Breast epithelium (tissue), 4 donors: ENCODE data around the gene ANKRD6. TPM values are rescaled to one million over a fixed set of nuclear protein-coding genes. Genes with fewer than 3 reads are reported as not detected.
"Not testable (repeated sequence)": the region's sequence is repeated elsewhere in the genome, so short reads cannot be mapped to it uniquely, and the experiment has no call there.

Source experiments
- DNase-seq, 2 donors: peaks; one replicate each; pipeline ENCODE4 v3.0.0-alpha.2; 2019; ENCODE audit warnings: low spot score in 2 of 2
- H3K27ac ChIP-seq, 2 donors: fragments of 200-600 bp; sonication (generic) in 1 of 2; one replicate each; pipeline ENCODE4 v1.5.1; 2016 to 2019; ENCODE audit warnings: mild to moderate bottlenecking in 1 of 2
- H3K27me3 ChIP-seq, 2 donors: fragments of 200-600 bp; sonication (generic) in 1 of 2; one replicate each; pipeline versions ENCODE4 v1.5.1 to v1.6.0; 2017 to 2019; ENCODE audit warnings: control low read depth in 1 of 2, mild to moderate bottlenecking in 1 of 2
- H3K36me3 ChIP-seq: fragments of 200-600 bp; one replicate; pipeline ENCODE4 v1.5.1; 2019
- H3K4me1 ChIP-seq, 2 donors: fragments of 200-600 bp; sonication (generic); one replicate each; pipeline ENCODE4 v1.5.1; 2016 to 2019; ENCODE audit warnings: control low read depth in 1 of 2
- H3K4me3 ChIP-seq, 3 donors: fragments of 200-600 bp; sonication (generic); 1 replicate in 2 of 3; 2 replicates in 1 of 3; pipeline ENCODE4 v1.5.1; 2016 to 2019; ENCODE audit warnings: mild to moderate bottlenecking in 3 of 3, moderate library complexity in 2 of 3
- H3K9me3 ChIP-seq, 2 donors: fragments of 200-600 bp; sonication (generic) in 1 of 2; one replicate each; pipeline ENCODE4 v1.5.1; 2016 to 2019; ENCODE audit warnings: control low read depth in 1 of 2
- CTCF ChIP-seq, 3 donors: fragments of 450-650 bp; IDR thresholded peaks; one replicate each; pipeline ENCODE4 v1.5.1; 2016 to 2017; ENCODE audit warnings: antibody characterized with exemption in 3 of 3, mild to moderate bottlenecking in 3 of 3, moderate library complexity in 3 of 3
- POLR2A ChIP-seq: fragments of 450-650 bp; IDR thresholded peaks from one replicate; pipeline ENCODE4 v1.6.1; 2016; ENCODE audit warnings: antibody characterized with exemption, mild to moderate bottlenecking, moderate library complexity
- POLR2AphosphoS5 ChIP-seq, 3 donors: sonication (generic); formaldehyde crosslinking; IDR thresholded peaks; one replicate each; pipeline ENCODE4 v1.6.1; 2017; ENCODE audit warnings: antibody characterized with exemption in 3 of 3
- intact Hi-C: fragments of 100-400 bp; cut with DNase I; formaldehyde crosslinking; loops from one replicate; pipeline ENCODE4 v1.15.1; 2023; ENCODE audit warnings: low total_unique reads
- total RNA-seq, 3 donors: library from RNA; depleted of rRNA; stranded (reverse); fragments of >200 nt; gene quantifications; one replicate each; pipeline ENCODE4 v1.1.0, GENCODE V29; 2016

Gene ANKRD6
- total RNA-seq, 3 donors from 2014 or later = 9.6 to 23.7 (median 18.0) TPM

- H3K9me3 ChIP-seq = no peaks in the 10 kb centered on the region
- H3K4me3 ChIP-seq = no peak overlapping the region
- TF ChIP-seq CTCF (IDR thresholded peaks at IDR 0.05) (no peak), POLR2AphosphoS5 (IDR thresholded peaks at IDR 0.05) (no peak), POLR2A (no peak)
- no peaks in the 10 kb centered on the region for H3K27me3 ChIP-seq
- no peak for DNase-seq
- intact Hi-C loops = no loop called here
- H3K27ac ChIP-seq = no peak overlapping the region
- H3K36me3 ChIP-seq = no peaks in the 10 kb centered on the region
- no peaks in the 10 kb centered on the region for H3K4me1 ChIP-seq
Observed at GRCh38 chr6:89619567-89619966, 186.6 kb downstream of the ANKRD6 start.

DNA sequence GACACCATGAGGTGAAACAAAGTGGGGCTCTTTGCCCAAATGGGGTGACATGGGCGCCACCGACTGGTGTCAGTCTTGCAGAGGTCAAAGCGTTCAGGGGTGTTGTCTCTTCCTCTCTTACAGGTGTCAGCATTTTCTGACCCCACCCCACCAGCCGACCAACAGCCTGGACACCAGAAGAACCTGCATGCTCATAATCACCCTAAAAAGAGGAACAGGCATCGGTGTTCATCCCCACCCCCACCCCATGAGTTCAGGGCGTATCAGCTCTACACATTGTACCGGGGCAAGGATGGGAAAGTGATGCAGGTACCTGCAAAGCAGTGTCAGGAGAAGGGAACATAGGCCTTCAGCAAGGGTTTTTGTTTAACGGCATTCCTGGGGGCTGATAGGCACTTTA lies 190.8 kb downstream of the ANKRD6 start:
- Histone ChIP-seq H3K36me3 (no peaks in the 10 kb centered on the region), H3K27me3 (no peaks in the 10 kb centered on the region), H3K9me3 (no peaks in the 10 kb centered on the region), H3K4me3 (no peak overlapping the region), H3K27ac (no peak overlapping the region), H3K4me1 (no peaks in the 10 kb centered on the region)
- TF ChIP-seq POLR2AphosphoS5 (IDR thresholded peaks at IDR 0.05) (no peak), POLR2A (no peak), CTCF (IDR thresholded peaks at IDR 0.05) (no peak)
- no peak for DNase-seq
- intact Hi-C loops = no loop called here

DNA sequence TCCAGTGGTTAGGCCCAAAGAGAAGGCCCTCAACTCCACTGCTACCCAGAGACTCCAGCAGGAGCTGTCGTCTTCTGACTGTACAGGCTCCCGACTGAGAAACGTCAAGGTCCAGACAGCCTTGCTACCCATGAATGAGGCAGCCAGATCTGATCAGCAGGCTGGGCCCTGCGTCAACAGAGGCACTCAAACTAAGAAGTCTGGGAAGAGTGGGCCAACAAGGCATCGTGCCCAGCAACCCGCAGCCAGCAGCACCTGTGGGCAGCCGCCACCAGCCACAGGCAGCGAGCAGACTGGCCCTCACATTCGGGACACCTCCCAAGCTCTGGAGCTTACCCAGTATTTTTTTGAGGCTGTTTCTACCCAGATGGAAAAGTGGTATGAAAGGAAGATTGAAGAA lies 197.5 kb downstream of the ANKRD6 start:
- no peak overlapping the region for H3K27ac ChIP-seq

DNA sequence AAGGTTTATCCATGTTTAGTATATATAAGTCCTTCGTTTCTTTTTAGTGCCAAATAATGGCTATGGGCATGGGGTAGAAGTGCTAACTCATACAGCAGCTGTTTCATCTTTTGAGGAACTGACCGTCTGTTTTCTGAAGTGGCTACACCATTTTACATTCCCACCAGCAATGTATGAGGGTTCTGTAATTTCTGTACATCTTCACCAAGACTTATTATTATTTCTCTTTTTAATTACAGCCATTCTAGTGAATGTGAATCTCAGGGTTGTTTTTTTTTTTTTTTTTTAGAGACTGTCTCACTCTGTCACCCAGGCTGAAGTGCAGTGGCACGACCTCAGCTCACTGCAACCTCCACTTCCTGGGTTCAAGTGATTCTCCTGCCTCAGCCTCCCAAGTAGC lies 203.5 kb downstream of the ANKRD6 start:
- H3K27ac ChIP-seq, H3K36me3 ChIP-seq, DNase-seq, H3K9me3 ChIP-seq, H3K4me3 ChIP-seq, H3K27me3 ChIP-seq, intact Hi-C loops, H3K4me1 ChIP-seq: not testable (repeated sequence)

More for the DNA sequence above, 197.5 kb downstream of the ANKRD6 start:
- H3K4me1 ChIP-seq = no peaks in the 10 kb centered on the region
- no peak overlapping the region for H3K4me3 ChIP-seq
- TF ChIP-seq POLR2AphosphoS5 (IDR thresholded peaks at IDR 0.05) (no peak), POLR2A (no peak)
- no peaks in the 10 kb centered on the region for H3K27me3 ChIP-seq
- no peak for DNase-seq
- intact Hi-C loops = no loop called here
- no peaks in the 10 kb centered on the region for H3K36me3 ChIP-seq
- no peaks in the 10 kb centered on the region for H3K9me3 ChIP-seq

DNA sequence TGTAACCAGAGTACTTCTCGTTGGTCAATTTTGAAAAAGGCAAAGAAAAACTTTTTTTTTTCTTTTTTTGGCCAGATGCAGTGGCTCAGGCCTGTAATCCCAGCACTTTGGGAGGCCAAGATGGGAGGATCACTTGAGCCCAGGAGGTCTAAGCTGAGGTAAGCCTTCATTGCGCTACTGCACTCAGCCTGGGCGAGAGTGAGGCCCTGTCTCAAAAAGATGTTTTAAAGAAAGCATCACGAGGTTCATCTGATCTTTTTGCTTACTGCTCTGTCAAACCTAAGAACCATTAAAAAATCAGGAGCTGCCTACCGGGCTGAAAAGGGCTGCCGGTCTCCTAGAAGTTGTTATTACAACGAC lies 205.0 kb downstream of the ANKRD6 start:
- Histone ChIP-seq H3K4me1 (peaks cover 0 to 10% of the 10 kb centered on the region in 2 donors), H3K27ac (peak overlapping the region; percentile 94 to 96), H3K27me3 (no peaks in the 10 kb centered on the region), H3K9me3 (no peaks in the 10 kb centered on the region), H3K4me3 (peak overlapping the region; percentile 58 to 76 (median 62)), H3K36me3 (no peaks in the 10 kb centered on the region)
- no peak for DNase-seq
- TF ChIP-seq CTCF (IDR thresholded peaks at IDR 0.05) (no peak), POLR2AphosphoS5 (IDR thresholded peaks at IDR 0.05) (no peak), POLR2A (no peak)
- intact Hi-C loops = no loop called here

DNA sequence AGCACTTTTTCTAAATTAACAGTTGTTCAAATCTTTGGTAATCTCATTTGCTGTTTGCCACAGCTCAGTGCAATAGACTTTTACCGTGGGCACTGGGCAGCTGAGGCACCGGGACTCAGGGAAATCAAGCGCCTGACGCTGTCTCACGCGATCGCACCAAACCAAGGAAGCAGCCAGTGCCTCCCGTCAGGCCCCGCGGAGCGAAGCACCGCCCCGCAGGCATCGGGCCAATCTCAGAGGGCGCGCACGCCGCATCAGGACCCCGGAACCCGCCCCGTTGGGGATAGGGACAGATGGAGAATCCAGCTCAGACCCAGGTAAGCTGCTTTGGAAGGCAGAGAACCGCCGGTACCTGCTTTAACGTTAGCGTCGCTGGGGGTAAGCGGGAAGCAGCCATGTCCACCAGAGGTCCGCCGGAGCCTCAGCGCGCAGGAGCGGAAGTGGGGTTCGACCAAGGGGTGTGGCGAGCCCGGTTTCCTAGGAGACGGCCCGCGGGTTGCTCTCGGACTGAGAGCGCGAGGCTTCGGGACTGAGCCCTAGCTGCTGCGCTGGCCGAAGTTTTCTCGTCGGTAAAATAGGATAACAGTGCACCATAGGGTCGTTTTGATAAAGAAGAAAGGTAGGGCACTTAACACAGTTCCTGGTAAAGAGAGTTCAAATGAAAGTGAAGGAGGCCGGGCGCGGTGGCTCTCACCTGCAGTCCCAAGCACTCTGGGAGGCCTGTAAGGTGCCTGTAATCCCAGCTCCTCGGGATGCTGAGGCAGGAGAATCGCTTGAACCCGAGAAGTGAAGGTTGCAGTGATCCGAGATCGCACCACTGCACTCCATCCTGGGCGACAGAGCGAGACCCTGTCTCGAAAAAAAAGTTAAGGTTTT lies 205.6 kb downstream of the ANKRD6 start, which contains the start of gene LYRM2:
LYRM2 (minus strand) TSS at position 428 of the 876 bp plus-strand sequence; CDS start at position 397, 31 bp downstream.
- intact Hi-C loops = no loop called here
- Histone ChIP-seq H3K27ac (peak within 1 kb of the TSS; percentile 94 to 96), H3K4me1 (peaks cover 0 to 10% of the 10 kb centered on the region in 2 donors), H3K4me3 (peak within 1 kb of the TSS; percentile 58 to 76 (median 62)), H3K27me3 (no peaks in the 10 kb centered on the region), H3K36me3 (no peaks in the 10 kb centered on the region), H3K9me3 (no peaks in the 10 kb centered on the region)
- peak; percentile 95 for TF ChIP-seq POLR2A
- peak; percentile 97 to 99 (median 99) for TF ChIP-seq POLR2AphosphoS5 (IDR thresholded peaks at IDR 0.05)
- TF ChIP-seq CTCF (IDR thresholded peaks at IDR 0.05) = peak in 2 of 3 donors; percentile 27 to 36
- peak; percentile 90 to 95 for DNase-seq
